HepG2 (cell line): Measurements from ENCODE around the gene TGFB2. TPM values are rescaled to one million over a fixed set of nuclear protein-coding genes. Genes with fewer than 3 reads are reported as not detected.

Experiments used
- ATAC-seq: fragments of 200-7000 bp; cut with Tn5 transposase; 3 replicates; pipeline ENCODE4 v1.9.1; 2020; ENCODE audit warnings: mild to moderate bottlenecking, moderate library complexity
- BruUV-seq: library from RNA; stranded (reverse); fragments of 400-500 nt; replicated peaks from 2 replicates; lab custom pipeline; 2021; lab: Mats Ljungman, UMichigan
- CTCF ChIA-PET: fragments of 300-600 bp; formaldehyde crosslinking; extraction: SDS; loops from one replicate; lab custom pipeline; 2021; ENCODE audit warnings: low total read pairs, inconsistent platforms, low intra/inter-chr PET ratio; lab: Yijun Ruan, JAX
- POLR2A ChIA-PET: fragments of 350-600 bp; sonication (Branson Sonifier 250); formaldehyde crosslinking; loops from one replicate; lab custom pipeline; 2020; ENCODE audit warnings: antibody characterized with exemption, inconsistent platforms; lab: Yijun Ruan, JAX
- DNase-seq: peaks from one replicate; pipeline ENCODE4 v3.0.0-alpha.2; 2015; ENCODE audit warnings: low spot score
- FAIRE-seq: peaks from 3 replicates; lab custom pipeline; 2011; peaks lifted over from hg19 to GRCh38; lab: Jason Lieb, UNC
- H2AFZ ChIP-seq: one replicate; pipeline ENCODE4 v1.6.1; 2011; ENCODE audit warnings: low read length, inconsistent platforms
- H3K27ac ChIP-seq: fragments of 300-600 bp; 3 replicates; pipeline ENCODE4 v1.8.0; 2011; ENCODE audit warnings: mixed run types, mild to moderate bottlenecking, mixed read lengths, low read length, inconsistent platforms; ENCODE audit not compliant: insufficient read depth; ENCODE audit errors: extremely low read length
- H3K27me3 ChIP-seq, 2 experiments: fragments of 200-600 bp in 1 of 2; 2 replicates in 1 of 2; 3 replicates in 1 of 2; pipeline versions ENCODE4 v1.6.0 to v1.8.0; 2011; ENCODE audit warnings: low read length in 2 of 2, mild to moderate bottlenecking in 2 of 2, moderate library complexity in 2 of 2, inconsistent platforms in 1 of 2; ENCODE audit not compliant: insufficient read depth in 2 of 2, control insufficient read depth in 1 of 2
- H3K36me3 ChIP-seq, 2 experiments: fragments of 200-600 bp in 1 of 2; replicated peaks in 1 of 2; 2 replicates in 1 of 2; 3 replicates in 1 of 2; pipeline versions ENCODE4 v1.5.1 to v1.8.0; 2011; ENCODE audit warnings: low read length in 2 of 2, inconsistent platforms in 1 of 2; ENCODE audit not compliant: insufficient read depth in 2 of 2, control insufficient read depth in 1 of 2
- H3K4me1 ChIP-seq: 2 replicates; pipeline ENCODE4 v1.5.1; 2012; ENCODE audit warnings: low read length, inconsistent platforms; ENCODE audit not compliant: insufficient read depth
- H3K4me2 ChIP-seq: 2 replicates; pipeline ENCODE4 v1.6.0; 2011; ENCODE audit warnings: low read depth, low read length, inconsistent platforms
- H3K4me3 ChIP-seq, 3 experiments: fragments of 200-600 bp in 1 of 3; sonication (generic), shearing (Covaris generic) in 1 of 3; replicated peaks in 1 of 3; 2 replicates each; pipeline ENCODE4 v1.5.1; 2011 to 2016; ENCODE audit warnings: low read length in 3 of 3, inconsistent platforms in 2 of 3, low read depth in 2 of 3, mild to moderate bottlenecking in 2 of 3, control low read depth in 1 of 3, mixed read lengths in 1 of 3; ENCODE audit not compliant: insufficient read depth in 1 of 3
- H3K79me2 ChIP-seq: one replicate; pipeline ENCODE4 v1.6.1; 2011; ENCODE audit warnings: low read length, inconsistent platforms; ENCODE audit not compliant: insufficient read depth
- H3K9ac ChIP-seq: 2 replicates; pipeline ENCODE4 v1.6.0; 2011; ENCODE audit warnings: mild to moderate bottlenecking, low read depth, low read length, inconsistent platforms; ENCODE audit not compliant: insufficient read depth
- H3K9me3 ChIP-seq: 2 replicates; pipeline ENCODE4 v1.5.1; 2012; ENCODE audit warnings: mild to moderate bottlenecking, low read length
- H4K20me1 ChIP-seq: 2 replicates; pipeline ENCODE4 v1.6.0; 2011; ENCODE audit warnings: inconsistent platforms, mild to moderate bottlenecking, low read length, moderate library complexity; ENCODE audit not compliant: insufficient read depth
- ELF4 ChIP-seq: sonication (generic); formaldehyde crosslinking; IDR thresholded peaks from 2 replicates; pipeline ENCODE4 v1.5.0; 2020; ENCODE audit warnings: missing genetic modification reagents, mild to moderate bottlenecking, moderate library complexity, borderline replicate concordance
- JARID2 ChIP-seq: sonication (generic); formaldehyde crosslinking; IDR thresholded peaks from 2 replicates; pipeline ENCODE4 v1.8.1; 2023; ENCODE audit warnings: missing genetic modification reagents, inconsistent platforms; ENCODE audit not compliant: insufficient replicate concordance
- JDP2 ChIP-seq: sonication (generic); formaldehyde crosslinking; IDR thresholded peaks from 2 replicates; pipeline ENCODE4 v1.8.1; 2022; ENCODE audit warnings: missing genetic modification reagents, borderline replicate concordance
- NR2F6 ChIP-seq, 2 experiments: IDR thresholded peaks; 2 replicates each; pipeline ENCODE4 v1.6.1; 2016; ENCODE audit warnings: antibody characterized with exemption in 1 of 2, mild to moderate bottlenecking in 1 of 2
- PPARG ChIP-seq: conservative IDR thresholded peaks from 2 replicates; pipeline ENCODE4 v1.6.1; 2016; ENCODE audit warnings: missing biosample characterization, missing genetic modification reagents
- RXRB ChIP-seq: IDR thresholded peaks from 2 replicates; pipeline ENCODE4 v1.6.1; 2016; ENCODE audit warnings: borderline replicate concordance, missing genetic modification reagents, missing compliant biosample characterization
- YEATS2 ChIP-seq: sonication (generic); formaldehyde crosslinking; IDR thresholded peaks from 2 replicates; pipeline ENCODE4 v1.4.0; 2020; ENCODE audit warnings: missing genetic modification reagents, borderline replicate concordance
- ZKSCAN5 ChIP-seq: sonication (generic); formaldehyde crosslinking; IDR thresholded peaks from 2 replicates; pipeline ENCODE4 v1.5.1; 2020; ENCODE audit warnings: mild to moderate bottlenecking, missing genetic modification reagents
- ZKSCAN8 ChIP-seq: IDR thresholded peaks from 2 replicates; pipeline ENCODE4 v1.6.1; 2016; ENCODE audit warnings: borderline replicate concordance, missing genetic modification reagents, missing compliant biosample characterization
- ZNF282 ChIP-seq: fragments of 450-650 bp; IDR thresholded peaks from 2 replicates; pipeline ENCODE4 v1.6.1; 2018; ENCODE audit not compliant: partially characterized antibody
- ZNF703 ChIP-seq: sonication (generic); formaldehyde crosslinking; IDR thresholded peaks from 2 replicates; pipeline ENCODE4 v1.5.1; 2020; ENCODE audit warnings: missing genetic modification reagents, mild to moderate bottlenecking, moderate library complexity, borderline replicate concordance
- WGBS: methylation state at CpG from one replicate; pipeline ENCODE4 v1.1.6; 2017; ENCODE audit warnings: low lambda C conversion rate; 5-methylcytosine and 5-hydroxymethylcytosine counted together
- in situ Hi-C: cut with HindIII; loops from 2 replicates; pipeline ENCODE4 v1.10.0; 2017; ENCODE audit warnings: low pct_unique_long_range_greater_than_20kb; ENCODE audit not compliant: extremely low pct_ligation_motif_present
- intact Hi-C: fragments of 100-400 bp; cut with micrococcal nuclease; formaldehyde crosslinking; loops from one replicate; pipeline ENCODE4 v1.10.0; 2022; ENCODE audit not compliant: unreplicated experiment
- polyA plus RNA-seq, 8 experiments: library from polyadenylated mRNA; depleted of rRNA in 3 of 8; stranded (reverse) in 7 of 8; unstranded in 1 of 8; fragments of >200 nt; fragmentation: Illumina TruSeq in 4 of 8; extraction: Trizol in 4 of 8; gene quantifications; 2 replicates each; pipeline versions ENCODE4 v1.2.1 to v1.2.3, GENCODE V29; 2011 to 2016; ENCODE audit warnings: low read depth in 4 of 8, missing spikeins in 1 of 8, mixed read lengths in 1 of 8; ENCODE audit not compliant: insufficient read depth in 1 of 8
- total RNA-seq, 5 experiments: library from RNA; depleted of rRNA; stranded (reverse); fragments of >200 nt; fragmentation: Illumina TruSeq; extraction: Trizol; gene quantifications; 2 replicates each; pipeline ENCODE4 v1.2.3, GENCODE V29; 2016; ENCODE audit warnings: low read depth in 1 of 5
- TF ChIP-seq, protein P1 (sequence below): IDR thresholded peaks from 2 replicates; pipeline ENCODE4 v1.4.0; 2020; ENCODE audit warnings: mild to moderate bottlenecking, missing genetic modification reagents
- TF ChIP-seq, protein P2 (sequence below): IDR thresholded peaks from 2 replicates; pipeline ENCODE4 v1.6.1; 2018; ENCODE audit warnings: missing genetic modification reagents, mild to moderate bottlenecking, missing compliant biosample characterization
- TF ChIP-seq, protein P3 (sequence below): sonication (generic); formaldehyde crosslinking; IDR thresholded peaks from 2 replicates; pipeline ENCODE4 v1.4.0; 2020; ENCODE audit warnings: missing genetic modification reagents, borderline replicate concordance
- TF ChIP-seq, protein P4 (sequence below): sonication (generic); formaldehyde crosslinking; IDR thresholded peaks from 2 replicates; pipeline ENCODE4 v1.5.0; 2020; ENCODE audit warnings: mild to moderate bottlenecking, missing genetic modification reagents

Gene TGFB2
- total and polyA plus RNA-seq, 2 of the 13 experiments (the other 11 are each of a cell fraction or from before 2014, with no cell fraction given) = 0.07 TPM; not detected in 1

DNA sequence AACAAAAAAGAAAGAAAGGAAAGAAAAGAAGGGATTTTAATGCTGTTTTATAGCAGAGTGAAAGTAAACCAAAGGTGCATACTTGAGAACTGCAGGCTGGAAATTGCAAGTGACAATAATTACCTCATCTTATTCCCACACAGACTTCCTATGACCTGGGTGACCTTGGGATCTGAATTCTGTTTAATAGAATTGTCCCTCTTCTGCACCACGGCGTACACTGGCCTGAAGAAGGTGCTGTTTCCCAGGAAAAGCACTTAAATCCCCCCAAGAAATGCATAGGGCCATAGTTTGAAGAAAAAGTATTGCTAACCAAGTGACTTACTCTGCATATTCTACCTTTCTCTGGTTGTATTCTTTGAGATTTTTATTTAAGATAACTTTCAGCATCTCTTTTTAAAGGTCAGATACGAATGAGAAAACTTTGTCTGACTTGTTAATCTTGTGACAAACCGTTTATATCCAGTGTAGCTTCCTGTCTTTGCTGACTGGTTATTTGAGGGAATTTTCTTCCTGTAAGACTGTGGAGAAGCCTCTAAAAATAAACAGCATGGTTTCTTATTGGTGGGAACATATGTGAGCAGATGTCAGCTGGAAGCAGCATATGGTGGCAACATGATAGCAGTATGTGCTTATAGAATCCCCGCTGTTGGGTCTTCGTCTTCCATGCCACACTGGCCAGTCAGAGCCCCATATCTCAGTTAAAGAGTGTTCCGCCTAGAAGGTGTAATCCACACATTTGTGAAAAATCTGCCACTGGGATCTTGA lies 16.3 kb downstream of the TGFB2 start:
- peak; percentile 8 for FAIRE-seq
- WGBS = 56% methylated on average over 7 of the region's 7 CpGs
- TF ChIP-seq ZKSCAN5 (CRISPR knock-in tag) (no peak), JDP2 (CRISPR knock-in tag) (no peak), ZNF703 (CRISPR knock-in tag) (no peak), PPARG (0 out of 2 replicates have a peak, but pooled peaks have one; percentile 10), ZNF282 (no peak), RXRB (CRISPR knock-in tag) (peak; percentile 28; the same call in 1 of the 2 replicates), NR2F6 (IDR thresholded peaks at IDR 0.05) (no peak), NR2F6 (CRISPR knock-in tag; IDR thresholded peaks at IDR 0.05) (0 out of 2 replicates have a peak, but pooled peaks have one; percentile 52), ELF4 (CRISPR knock-in tag) (no peak), YEATS2 (no peak), ZKSCAN8 (CRISPR knock-in tag) (peak; percentile 66; the same call in 1 of the 2 replicates), JARID2 (CRISPR knock-in tag) (no peak)
- TF ChIP-seq, protein P1, sequence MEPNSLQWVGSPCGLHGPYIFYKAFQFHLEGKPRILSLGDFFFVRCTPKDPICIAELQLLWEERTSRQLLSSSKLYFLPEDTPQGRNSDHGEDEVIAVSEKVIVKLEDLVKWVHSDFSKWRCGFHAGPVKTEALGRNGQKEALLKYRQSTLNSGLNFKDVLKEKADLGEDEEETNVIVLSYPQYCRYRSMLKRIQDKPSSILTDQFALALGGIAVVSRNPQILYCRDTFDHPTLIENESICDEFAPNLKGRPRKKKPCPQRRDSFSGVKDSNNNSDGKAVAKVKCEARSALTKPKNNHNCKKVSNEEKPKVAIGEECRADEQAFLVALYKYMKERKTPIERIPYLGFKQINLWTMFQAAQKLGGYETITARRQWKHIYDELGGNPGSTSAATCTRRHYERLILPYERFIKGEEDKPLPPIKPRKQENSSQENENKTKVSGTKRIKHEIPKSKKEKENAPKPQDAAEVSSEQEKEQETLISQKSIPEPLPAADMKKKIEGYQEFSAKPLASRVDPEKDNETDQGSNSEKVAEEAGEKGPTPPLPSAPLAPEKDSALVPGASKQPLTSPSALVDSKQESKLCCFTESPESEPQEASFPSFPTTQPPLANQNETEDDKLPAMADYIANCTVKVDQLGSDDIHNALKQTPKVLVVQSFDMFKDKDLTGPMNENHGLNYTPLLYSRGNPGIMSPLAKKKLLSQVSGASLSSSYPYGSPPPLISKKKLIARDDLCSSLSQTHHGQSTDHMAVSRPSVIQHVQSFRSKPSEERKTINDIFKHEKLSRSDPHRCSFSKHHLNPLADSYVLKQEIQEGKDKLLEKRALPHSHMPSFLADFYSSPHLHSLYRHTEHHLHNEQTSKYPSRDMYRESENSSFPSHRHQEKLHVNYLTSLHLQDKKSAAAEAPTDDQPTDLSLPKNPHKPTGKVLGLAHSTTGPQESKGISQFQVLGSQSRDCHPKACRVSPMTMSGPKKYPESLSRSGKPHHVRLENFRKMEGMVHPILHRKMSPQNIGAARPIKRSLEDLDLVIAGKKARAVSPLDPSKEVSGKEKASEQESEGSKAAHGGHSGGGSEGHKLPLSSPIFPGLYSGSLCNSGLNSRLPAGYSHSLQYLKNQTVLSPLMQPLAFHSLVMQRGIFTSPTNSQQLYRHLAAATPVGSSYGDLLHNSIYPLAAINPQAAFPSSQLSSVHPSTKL = peak; percentile 36; the same call in 1 of the 2 replicates
- TF ChIP-seq, protein P2, sequence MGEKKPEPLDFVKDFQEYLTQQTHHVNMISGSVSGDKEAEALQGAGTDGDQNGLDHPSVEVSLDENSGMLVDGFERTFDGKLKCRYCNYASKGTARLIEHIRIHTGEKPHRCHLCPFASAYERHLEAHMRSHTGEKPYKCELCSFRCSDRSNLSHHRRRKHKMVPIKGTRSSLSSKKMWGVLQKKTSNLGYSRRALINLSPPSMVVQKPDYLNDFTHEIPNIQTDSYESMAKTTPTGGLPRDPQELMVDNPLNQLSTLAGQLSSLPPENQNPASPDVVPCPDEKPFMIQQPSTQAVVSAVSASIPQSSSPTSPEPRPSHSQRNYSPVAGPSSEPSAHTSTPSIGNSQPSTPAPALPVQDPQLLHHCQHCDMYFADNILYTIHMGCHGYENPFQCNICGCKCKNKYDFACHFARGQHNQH = no peak
- TF ChIP-seq, protein P3, sequence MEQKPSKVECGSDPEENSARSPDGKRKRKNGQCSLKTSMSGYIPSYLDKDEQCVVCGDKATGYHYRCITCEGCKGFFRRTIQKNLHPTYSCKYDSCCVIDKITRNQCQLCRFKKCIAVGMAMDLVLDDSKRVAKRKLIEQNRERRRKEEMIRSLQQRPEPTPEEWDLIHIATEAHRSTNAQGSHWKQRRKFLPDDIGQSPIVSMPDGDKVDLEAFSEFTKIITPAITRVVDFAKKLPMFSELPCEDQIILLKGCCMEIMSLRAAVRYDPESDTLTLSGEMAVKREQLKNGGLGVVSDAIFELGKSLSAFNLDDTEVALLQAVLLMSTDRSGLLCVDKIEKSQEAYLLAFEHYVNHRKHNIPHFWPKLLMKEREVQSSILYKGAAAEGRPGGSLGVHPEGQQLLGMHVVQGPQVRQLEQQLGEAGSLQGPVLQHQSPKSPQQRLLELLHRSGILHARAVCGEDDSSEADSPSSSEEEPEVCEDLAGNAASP (CRISPR knock-in tag) = 0 out of 2 replicates have a peak, but pooled peaks have one; percentile 20
- TF ChIP-seq, protein P4, sequence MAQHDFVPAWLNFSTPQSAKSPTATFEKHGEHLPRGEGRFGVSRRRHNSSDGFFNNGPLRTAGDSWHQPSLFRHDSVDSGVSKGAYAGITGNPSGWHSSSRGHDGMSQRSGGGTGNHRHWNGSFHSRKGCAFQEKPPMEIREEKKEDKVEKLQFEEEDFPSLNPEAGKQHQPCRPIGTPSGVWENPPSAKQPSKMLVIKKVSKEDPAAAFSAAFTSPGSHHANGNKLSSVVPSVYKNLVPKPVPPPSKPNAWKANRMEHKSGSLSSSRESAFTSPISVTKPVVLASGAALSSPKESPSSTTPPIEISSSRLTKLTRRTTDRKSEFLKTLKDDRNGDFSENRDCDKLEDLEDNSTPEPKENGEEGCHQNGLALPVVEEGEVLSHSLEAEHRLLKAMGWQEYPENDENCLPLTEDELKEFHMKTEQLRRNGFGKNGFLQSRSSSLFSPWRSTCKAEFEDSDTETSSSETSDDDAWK = no peak

More for the DNA sequence above, 16.3 kb downstream of the TGFB2 start:
- H3K4me1 ChIP-seq = peaks cover 27% of the 10 kb centered on the region
- no TSS peak for BruUV-seq
- H3K9ac ChIP-seq = no peak overlapping the region
- H3K27me3 ChIP-seq = no peaks in the 10 kb centered on the region
- ATAC-seq (peak; percentile 92), DNase-seq (peak; percentile 66)
- no peaks in the 10 kb centered on the region for H3K36me3 ChIP-seq
- ChIA-PET CTCF (interaction anchor here (2.3 kb wide), 1 partner anchor 160 kb away, joined by 23 read pairs; no protein-coding TSS in a partner anchor), POLR2A (no interaction called here)
- no peaks in the 10 kb centered on the region for H3K79me2 ChIP-seq
- H3K4me3 ChIP-seq = no peak overlapping the region
- H4K20me1 ChIP-seq = no peaks in the 10 kb centered on the region
- H2AFZ ChIP-seq = no peak overlapping the region
- no peaks in the 10 kb centered on the region for H3K9me3 ChIP-seq
- in situ Hi-C loops = loop anchor here (5.0 to 25.0 kb wide), 2 partner anchors 161 to 951 kb away; no protein-coding TSS in a partner anchor
- H3K27ac ChIP-seq = no peak overlapping the region
- intact Hi-C loops = loop anchor here (1.0 kb wide), 2 partner anchors 160 to 192 kb away; no protein-coding TSS in a partner anchor
- no peak overlapping the region for H3K4me2 ChIP-seq
